GM19397 (cell line): Measurements from ENCODE around the gene ODC1.
"Not testable (repeated sequence)": the region's sequence is repeated elsewhere in the genome, so short reads cannot be mapped to it uniquely, and the experiment has no call there.

Experiments
- ATAC-seq: cut with Tn5 transposase; IDR thresholded peaks from one replicate; pipeline ENCODE4 v1.9.1; 2021; ENCODE audit warnings: mild to moderate bottlenecking, moderate library complexity; ENCODE audit not compliant: unreplicated experiment

Gene ODC1

DNA sequence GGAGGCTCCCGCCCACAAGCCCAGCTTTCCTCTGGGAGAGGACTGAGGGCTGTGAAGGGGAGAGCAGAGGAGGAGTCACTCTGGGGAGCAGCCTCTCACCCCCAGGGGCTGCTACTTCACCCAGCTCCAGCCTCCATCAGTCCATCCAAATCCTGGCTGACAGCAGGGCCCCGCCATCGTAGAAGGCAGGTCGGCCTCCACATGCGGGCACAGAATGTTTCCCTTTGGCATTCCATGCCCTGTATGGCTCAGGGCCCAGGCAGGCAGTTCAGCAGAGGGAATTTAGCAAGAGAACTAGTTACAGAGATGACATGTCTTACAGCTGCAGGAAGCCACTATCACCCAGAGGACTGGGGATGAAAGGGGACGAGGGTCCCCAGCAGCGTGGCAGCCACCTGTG is 6.4 kb upstream of the ODC1 start:
- ATAC-seq = no peak

DNA sequence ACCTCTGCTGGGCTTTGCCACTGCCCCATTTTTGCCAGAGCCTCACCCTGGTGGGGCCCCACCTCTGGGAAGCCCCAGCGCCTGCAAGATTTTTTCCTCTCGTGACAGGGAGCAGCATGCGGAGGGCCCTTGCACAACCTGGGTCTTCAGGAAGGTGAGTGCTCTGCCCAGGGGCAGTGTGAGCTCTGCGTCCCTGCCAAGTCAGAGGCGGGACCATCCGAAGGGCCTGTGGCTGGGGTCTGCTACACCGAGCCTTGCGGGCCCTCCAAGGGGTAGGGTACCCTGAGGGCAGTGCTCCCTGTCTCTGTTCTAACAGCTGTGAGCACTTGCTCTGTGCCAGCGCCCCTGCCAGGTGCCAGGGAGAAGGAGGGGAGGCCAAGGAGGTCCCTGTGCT is 5.8 kb upstream of the ODC1 start:
- ATAC-seq = no peak

DNA sequence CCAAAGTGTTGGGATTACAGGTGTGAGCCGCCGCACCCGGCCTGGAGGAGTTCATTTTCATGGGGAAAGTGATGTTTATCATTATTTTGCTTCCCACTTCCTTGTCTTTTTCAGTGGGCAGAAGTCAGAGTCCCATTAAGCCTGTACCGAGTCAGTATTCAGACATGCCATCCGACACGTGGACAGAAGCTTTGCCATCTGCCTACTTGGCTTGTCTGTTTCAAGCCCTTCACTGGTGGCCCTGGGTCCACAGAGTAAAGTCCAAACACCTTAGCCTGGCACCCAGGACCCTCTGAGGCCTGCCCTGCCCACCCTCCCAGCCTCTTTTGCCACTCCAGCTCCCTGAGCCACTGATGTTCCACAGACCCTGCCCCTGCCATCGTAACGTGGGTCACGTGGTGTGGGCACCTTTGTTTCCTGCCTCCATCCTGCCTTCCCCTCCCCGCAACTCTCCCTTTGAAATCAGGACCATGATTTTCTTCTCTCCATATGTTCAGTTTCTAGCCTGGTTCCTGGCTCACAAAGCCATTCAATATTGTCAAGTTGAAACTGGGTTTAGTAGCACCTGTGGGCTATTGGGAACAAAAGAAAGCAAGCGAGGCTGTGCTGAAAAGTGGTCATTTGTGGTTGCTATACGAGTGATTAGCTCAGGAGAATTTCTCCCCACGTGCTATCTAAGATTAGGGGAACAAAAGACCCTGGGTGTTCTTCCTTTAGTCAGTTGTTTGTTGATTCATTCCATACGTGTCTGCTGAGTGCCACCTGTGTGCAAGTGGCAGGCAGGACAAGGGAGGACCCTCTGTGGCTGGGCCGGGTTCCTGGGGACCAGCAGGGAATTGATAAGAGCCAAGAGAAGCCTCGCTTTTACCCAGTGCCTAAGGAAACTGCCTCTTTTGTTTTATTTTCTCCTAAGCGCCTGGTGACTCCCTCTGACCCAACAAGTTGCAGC is 5.1 kb upstream of the ODC1 start:
- ATAC-seq = no peak

DNA sequence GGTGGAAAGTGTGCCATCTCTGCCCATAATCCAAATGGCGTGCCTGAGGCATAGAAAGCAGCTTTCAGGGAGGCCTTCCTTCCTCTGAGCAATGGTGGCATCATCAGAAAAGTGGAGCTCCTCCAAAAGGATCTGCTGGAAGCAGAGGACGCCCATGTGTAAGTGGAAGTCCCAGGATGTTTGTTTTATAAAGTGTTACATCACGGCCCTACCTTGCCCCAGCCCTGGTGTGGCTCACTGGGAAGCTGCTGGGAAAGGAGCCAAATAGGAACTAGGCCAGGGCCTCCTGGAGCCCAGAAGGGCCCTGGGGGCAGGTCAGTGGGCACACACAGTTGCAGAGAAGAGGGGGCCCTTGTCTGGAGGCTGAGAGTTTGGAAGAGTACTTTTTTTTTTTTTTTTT is 4.2 kb upstream of the ODC1 start:
- ATAC-seq = no peak

DNA sequence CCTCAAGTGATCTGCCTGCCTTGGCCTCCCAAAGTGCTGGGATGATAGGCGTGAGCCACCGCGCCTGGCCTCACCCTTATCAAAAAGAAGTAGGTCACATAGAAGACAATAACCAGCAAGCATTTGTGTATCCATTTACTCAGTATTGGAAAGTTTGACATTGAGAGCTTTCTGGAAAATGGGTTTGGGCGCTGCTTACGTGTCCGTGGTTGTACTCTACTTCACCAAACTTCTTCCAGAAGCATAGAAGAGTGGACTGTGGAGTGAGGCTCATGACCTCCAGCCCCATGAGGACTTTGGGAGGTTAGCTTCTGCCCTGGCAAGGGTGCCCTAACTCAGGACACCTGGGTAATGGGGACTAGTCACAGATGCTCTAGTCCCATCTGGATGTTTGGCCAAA is 3.7 kb upstream of the ODC1 start:
- no peak for ATAC-seq

DNA sequence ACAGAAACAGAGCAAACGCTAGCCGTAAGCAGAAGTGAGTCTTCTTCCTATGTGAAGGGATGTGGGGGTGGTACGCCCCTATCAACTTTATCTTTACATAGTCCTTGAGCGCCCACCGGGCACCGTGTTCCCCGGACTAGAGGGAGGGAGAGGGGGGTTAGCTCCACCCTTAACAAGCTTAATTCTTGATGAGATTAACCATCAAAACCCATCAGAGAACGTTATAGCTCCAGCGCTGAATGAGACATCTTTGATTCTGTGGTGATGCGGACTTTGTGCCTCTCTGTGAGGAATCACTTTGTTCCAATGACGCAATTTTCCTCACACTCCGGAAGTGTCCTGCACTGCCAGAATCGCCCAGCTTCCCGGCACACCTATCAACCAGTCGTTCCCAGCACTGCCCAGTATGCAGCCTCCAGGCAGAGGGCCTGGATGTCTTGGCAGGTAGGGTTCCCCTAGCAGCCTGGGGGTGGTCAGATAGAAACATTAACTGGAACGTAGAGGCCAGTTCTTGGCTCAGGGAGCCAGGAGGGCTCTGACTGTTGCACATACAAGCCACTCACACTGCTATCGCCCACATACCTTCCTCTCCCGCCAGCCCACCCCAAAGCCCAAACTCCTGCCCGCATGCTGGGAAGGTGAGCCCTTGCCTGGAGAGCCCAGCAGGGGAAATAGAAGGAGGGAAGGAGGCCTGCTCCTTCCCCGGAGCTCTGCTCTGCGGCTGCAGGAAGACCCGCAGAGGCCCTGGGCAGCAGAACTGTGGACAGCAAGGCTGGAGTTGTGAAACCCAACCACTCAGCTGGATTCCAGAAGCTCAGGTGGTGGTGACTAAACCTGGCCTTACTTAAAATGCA is 1.9 kb upstream of the ODC1 start:
- ATAC-seq = no peak

DNA sequence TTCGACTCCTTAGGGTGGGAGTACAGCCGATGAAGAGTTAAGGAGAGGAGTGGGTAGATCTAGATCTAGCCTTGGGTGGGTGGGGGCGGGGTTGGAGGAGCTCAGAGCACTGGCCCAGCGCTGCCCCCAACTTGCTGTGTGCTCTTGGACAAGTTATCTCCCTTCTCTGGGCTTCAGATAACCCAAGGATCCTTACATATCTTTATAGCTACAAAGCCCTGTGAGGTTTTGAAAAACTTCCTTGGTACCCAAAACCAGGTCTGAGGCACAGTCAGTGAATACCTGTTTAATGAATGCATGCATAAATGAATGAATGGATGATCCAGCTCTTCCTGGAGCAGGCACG is 1.3 kb upstream of the ODC1 start:
- no peak for ATAC-seq

DNA sequence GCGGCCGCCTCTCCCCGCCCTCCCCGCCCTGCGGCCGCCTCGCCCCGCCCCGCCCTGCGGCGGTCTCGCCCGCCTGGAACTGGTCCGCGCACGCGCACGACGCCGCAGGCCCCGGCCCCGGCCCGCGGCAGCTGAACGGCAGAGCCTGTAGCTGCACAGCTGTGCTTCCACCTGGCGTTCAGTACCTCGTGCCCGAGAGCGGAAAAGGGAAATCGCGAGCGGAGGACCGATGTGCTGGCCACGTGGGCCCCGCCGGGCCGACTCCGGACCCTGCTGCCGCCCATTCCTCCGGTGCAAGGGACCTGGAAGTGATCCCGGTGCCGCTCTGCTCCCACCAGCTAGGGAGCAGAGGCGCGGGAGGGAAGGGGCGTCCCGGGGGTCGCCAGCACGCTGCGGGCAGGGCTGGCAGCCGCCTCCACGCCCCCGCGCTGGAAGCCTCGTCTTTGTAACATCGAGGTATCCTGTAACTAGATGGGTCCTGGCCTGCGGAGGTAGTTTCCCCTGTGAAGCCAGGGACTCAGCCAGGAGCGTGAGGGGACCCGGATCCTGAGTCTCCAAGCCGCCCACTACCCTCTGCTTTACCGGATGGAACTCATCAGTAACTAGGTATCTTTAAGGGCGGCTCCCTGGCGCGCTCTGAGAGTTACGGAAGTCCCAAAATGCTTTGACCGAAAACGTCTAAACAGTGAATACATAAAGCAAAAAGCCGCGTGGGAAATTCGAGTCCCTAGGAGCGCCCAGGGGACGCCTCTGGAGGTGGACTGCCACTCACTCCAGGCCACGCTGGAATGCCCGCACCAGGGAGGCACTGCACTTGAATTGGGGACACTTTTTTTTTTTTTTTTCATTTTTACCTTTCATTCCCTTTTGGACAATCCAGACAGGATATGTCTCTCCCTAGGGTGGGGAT is 704 bp upstream of the ODC1 start:
- ATAC-seq = peak; percentile 55

DNA sequence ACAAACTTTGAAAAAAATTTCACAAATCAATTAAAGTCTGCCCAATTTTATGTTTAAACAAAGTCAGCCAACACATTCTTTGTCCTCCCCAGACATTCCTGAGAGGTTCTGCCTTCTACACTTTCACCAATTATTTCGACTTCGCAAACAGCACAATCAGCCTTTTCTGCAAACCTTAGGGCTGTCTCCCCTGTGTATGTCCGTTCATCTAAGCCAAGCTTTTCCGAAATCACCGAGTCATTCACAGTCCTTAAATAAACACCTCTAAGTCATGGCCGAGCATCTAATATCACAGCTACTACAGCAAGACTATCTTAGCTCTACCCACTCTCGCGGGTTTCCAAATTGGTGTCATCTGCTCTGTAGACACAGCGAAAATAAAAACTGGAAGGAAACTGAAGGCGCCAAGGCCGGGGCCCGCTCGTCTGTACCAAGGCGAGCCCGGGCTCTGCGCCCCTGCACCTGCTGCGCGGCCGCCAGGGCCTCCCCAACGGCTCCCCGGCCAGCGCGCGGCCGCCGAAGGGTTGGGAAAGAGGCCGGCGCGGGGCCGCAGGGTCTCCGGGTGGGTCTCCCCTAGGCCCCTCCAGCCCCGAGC is 730 bp downstream of the ODC1 start:
- ATAC-seq = peak; percentile 21

DNA sequence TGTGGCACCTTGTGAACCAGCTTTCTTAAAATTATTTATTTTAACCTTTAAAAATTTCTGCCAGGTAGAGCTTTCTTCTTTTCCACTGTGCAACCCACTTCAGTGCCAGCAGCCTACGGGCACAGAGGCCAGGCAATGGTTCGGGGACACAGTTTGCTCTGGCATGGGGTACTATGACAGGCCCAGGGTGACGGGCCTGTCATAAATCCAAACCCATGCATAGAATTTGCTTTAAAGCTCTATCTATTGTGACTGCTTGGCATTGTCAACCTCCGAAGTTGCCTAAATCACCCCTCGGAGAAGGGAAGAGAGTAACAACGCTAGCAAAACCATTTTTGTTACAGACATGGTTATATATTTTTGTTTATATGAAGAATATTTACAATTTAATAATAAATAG is 1.5 kb downstream of the ODC1 start:
- no peak for ATAC-seq

DNA sequence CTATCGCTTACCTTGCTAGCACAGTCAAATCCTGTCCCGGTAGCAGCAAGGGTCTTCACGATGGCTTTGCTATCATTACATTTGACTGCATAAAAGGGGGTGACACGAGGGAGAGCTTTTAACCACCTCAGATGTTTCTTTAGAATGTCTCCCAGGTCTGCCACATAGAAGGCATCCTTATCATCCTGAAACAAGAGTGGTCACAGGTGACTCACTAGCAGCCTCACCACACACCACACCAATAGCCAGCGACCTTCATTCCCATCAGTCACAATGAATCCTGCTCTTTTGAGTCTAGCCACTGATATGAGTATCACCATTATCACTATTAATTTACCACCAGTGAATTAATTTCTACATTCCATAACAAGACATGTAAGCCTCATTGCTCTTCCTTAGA is 3.7 kb downstream of the ODC1 start:
- ATAC-seq = no peak

DNA sequence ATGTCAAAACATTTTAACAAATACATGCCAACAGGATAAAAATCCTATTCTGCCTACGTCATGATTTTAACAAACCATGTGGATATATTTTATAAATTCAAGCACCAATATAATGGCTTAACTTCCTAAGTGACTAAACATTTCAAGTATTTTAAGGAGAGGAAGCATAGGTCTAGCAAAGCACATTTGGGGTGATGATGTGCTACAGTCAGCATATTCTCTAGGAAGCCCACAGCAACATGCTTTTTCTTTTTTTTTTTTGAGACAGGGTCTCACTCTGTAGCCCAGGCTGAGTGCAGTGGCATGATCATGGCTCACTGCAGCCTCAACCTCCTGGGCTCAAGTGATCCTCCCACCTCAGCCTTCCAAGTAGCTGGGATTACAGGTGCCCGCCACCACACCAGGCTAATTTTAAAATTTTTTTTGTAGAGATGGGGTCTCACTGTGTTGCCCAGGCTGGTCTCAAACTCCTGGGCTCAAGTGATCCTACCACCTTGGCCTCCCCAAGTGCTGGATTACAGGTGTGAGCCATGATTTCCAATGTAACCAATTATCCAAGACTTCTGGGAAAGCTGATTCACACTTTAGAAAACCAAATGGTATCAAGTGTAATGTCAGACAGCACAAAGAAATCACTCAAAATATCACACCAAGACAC is 5.5 kb downstream of the ODC1 start:
- ATAC-seq = not testable (repeated sequence)

DNA sequence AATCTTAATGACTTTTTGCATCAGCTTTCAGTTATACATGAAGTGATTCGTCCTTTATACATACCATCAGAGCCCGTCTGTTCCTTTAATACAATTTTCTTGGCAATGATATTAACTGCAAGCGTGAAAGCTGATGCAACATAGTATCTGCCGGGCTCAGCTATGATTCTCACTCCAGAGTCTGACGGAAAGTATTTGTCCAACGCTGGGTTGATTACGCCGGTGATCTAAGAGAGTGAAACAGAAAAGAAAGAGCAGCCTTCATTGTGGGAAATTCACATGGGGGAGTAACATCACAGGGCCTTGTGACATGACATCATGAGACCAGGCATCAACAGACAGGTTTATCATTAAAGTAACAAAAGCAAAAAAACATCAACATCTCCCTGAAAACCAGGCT is 6.2 kb downstream of the ODC1 start:
- no peak for ATAC-seq

DNA sequence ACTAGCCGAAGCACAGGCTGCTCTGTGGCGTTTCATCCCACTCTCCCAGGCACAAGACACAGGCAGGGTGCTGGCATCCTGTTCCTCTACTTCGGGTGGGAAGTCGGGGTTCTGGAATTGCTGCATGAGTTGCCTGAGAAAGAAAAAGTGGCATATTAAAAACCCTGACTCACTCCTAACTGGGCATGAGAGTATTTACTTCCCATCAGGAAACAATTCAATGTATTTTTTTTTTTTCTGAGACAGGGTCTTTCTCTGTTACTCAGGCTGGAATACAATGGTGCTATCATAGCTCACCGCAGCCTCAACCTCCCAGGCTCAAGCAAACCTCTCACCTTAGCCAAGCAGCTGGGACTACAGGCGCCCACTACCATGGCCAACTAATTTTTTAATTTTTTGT is 7.4 kb downstream of the ODC1 start:
- no peak for ATAC-seq

DNA sequence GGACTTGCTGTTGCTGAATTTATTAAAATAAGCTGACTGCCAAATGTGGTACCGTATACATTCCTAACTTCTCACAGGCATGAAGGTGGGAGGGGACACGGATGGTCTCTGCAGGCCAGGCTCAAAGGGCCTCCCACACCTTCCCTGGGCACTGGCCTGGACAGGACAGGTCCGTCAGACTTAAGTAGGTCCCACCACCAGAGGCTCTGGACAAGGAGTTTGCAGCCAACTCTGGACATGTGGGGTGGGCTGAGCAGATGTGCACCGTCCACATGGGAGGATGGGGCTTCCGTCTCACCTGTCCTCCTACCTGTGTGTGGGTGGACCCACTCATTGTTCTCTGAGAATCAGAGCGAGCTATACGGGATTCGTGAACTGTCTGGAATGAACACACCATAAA is 8.2 kb downstream of the ODC1 start:
- no peak for ATAC-seq

DNA sequence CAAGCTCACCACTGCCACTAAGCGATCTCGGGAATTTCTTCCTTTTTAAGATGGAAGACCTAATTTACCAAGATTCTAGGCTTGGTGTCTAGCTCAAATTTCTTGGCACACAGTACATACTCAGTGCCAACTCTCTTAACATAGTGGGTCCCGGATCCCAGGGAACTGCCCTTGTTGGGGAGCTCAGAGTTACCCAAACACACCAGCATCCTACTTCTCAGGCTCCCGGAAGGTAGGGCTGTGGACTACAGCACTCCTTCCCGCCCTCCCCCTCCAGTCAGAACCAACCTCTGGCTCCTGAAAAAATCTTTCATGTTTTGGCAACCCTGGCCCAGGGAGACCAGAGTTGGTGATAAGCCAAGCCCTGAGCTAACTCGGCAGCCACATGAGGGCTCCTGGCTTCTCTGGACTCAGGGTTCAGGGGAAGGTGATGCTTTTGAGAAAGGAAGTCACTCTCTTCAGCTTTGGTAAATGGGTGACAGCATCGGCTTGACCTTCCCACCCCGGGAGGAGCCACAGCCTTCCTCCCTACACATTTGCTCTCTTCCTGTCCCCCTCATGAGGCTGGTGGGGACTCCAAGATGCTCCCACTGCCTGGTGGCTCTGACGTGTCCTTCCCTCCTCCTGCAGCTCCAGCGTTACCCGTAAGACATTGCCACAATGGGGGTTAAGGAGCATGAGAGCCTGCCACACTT is 8.8 kb downstream of the ODC1 start:
- ATAC-seq = no peak

DNA sequence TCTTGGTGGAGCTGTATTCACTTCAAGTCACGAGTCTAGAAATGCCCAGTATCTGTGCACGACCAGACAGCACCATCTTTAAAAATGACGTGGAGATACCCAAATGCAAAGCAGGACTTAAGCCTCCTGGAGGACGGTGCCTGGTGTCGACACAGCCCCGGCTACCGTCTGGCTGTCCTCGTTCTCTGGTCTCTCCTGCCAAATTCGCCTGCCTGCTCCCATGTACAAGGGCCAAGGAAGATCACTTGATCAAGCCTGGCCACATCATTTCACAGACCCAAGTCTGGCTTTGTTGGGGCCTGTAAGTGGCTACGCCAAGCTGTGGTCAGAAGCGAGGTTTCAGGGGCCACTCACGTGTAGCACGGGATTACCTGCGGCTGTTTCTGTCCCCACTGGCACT is 9.4 kb downstream of the ODC1 start:
- ATAC-seq = no peak

DNA sequence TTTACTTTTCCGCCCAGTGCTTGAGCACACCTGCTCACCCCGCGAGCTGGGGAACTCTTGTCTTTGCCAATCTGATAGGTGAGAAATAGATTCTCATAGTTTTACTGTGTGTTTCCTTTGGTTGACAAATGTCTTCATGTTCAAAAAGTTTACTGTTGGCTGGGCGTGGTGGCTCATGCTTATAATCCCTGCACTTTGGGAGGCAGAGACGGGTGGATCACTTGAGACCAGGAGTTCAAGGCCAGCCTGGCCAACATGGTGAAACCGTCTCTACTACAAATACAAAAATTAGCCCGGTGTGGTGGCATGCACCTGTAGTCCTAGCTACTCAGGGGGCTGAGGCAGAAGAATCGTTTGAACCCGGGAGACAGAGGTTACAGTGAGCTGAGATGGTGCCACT is 10.3 kb downstream of the ODC1 start:
- no peak for ATAC-seq

DNA sequence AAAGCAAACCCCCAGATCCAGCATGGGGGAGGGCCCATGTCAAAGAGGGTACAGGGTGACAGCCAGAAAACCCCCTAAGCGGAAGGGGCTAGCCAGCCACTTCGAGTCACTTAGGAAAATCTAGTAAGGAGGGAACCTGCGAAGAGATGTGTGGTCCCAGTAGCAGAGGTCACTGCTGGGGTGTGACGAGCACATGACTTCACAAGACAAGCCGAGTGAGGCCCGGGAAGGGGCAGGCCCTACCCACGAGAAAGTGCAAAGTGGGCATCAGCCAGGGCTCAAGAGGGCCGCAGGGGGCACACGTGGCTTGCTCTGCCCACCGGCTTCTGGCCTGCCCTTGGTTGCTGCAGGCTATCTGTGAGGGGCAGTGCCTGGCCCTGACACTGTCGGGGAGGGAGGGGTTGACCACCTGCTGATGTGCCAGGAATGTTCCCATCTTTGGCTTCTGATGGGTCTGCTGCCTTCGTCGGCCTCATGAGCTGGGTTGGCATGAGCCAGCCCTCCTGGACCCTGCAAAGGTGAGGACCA is 11.5 kb downstream of the ODC1 start:
- no peak for ATAC-seq
